GM18907 (cell line): ENCODE results near the gene HDAC11.

Experiments
- ATAC-seq: cut with Tn5 transposase; IDR thresholded peaks from one replicate; pipeline ENCODE4 v1.9.1; 2021; ENCODE audit warnings: mild to moderate bottlenecking, moderate library complexity; ENCODE audit not compliant: unreplicated experiment

Gene HDAC11

DNA sequence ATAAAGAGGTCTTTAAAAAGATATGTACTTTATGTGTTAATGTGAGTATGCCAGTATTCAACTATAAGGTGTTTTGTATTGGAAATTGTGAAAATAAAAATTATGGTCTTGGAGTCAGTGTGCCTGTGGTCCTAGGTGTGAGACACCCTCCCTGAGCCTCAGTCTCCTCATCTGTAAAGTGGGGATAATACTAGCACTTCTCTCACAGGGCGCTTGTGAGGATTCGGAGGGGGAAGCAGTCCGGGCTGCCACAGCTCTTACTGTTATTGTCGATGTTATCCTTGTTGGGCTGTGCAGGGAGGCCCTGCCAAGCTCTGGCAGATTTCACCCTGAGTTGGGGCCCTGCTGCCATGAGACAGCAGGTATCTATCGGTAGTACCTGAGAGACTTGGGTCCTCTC, 42.1 kb downstream of the HDAC11 start:
- ATAC-seq, result no peak

DNA sequence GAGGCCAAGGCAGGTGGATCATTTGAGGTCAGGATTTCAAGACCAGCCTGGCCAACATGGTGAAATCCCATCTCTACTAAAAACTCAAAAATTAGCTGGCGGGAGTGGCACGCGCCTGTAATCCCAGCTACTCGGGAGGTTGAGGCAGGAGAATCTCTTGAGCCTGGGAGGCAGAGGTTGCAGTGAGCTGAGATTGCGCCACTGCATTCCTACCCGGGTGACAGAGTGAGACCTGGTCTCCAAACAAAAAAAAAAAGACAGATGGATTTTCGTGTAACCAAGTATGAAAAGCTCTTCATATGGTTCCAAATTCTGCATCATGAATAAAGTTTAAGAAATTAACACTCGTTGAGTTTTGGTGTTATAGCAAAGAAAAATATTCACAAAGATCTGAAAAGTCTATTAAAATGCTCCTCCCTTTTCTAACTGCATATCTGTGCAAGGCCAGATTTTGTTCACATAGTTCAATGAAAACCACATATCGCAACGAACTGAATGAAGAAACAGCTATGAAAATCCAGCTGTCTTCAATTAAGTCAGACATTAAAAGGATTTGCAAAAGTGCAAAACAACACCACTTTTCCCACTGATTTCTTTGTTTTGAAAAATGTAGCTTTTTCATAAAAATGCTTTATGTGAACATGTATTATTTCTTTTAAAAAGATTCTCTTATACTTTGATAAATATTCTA, 45.0 kb downstream of the HDAC11 start:
- ATAC-seq, result no peak

DNA sequence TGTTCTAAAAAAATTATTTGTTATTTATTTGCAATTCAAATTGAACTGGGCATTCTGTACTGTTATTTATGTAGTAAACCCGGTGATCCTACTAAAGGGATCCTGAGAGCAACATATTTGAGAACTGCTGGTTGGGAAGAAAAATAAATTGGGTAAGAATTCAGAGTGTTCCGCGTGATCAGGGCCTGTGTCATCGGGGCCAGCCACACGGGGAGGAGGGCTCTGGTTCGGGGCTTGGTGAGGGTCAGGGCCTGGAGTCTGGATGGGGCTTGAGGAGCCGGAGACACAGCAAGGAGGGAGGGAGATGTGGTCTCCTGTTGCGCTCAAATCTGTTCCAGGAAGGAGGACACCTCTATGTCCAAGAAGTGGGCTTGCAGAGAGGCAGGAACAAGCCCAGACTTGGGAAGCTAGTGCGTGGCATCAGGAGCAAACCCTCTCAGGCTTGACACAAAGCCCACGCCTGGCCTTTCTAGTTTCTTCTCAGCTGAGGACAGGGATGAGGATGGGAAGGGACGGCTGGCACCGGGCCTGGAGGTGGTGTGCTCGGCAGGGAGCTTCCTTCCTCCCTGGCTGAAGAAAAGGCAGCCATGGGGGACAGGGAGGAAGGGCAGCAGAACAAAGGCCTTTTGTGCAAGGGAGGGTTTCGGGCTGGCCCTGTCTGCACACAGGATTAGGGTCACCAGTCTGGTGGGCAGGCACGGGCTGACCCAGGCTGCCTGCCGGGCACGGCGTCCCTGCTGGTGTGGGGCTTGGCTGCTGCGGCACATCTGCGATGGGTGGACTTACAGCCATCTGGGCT, 45.9 kb downstream of the HDAC11 start:
- no peak for ATAC-seq

DNA sequence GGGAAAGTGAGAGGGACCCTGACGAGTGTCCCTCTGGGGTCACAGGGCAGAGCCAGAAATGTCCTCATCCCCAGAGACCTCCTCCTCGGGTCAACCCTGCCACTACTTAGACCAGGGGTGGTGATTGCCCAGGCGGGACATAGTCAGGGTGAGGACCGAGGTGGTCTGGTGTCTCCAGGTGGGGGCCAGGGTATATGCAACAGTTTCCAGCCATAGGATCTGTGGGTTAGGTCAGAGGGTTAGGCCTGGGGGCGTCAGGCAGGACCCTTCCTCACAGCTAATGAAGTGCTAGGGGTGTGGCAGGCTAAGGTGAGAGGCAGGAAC, 46.5 kb downstream of the HDAC11 start:
- no peak for ATAC-seq

DNA sequence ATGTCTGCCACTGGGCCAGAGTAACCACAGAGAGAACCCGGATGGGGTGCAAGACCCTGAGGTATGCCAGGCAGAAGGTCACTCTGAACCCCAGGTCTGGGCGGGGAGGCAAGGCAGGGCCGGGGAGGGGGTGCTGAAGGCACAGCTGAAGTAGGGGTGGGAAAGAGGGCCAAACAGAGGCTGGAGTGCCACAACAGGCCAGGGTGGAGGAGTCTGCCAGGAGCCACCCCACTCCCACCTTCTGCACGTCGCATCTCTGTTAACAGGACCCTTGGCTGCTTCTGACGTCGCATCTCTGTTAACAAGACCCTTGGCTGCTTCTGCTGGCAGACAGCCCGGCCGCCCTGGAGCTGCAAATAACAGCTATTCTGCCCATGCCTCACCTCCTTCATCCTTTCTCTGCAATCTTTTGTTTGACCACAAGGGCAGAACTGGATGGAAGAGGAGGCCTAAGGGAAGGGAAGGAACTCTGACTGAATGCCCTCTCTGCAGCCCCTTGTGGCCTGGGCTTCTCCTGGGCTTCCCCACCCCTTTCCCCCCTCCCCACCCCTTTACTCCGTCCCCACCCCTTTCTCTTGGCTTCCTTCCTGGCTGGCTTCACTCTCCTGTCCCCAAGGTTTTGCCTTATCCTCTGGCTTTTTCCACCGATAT, 48.2 kb downstream of the HDAC11 start:
- ATAC-seq, result no peak

DNA sequence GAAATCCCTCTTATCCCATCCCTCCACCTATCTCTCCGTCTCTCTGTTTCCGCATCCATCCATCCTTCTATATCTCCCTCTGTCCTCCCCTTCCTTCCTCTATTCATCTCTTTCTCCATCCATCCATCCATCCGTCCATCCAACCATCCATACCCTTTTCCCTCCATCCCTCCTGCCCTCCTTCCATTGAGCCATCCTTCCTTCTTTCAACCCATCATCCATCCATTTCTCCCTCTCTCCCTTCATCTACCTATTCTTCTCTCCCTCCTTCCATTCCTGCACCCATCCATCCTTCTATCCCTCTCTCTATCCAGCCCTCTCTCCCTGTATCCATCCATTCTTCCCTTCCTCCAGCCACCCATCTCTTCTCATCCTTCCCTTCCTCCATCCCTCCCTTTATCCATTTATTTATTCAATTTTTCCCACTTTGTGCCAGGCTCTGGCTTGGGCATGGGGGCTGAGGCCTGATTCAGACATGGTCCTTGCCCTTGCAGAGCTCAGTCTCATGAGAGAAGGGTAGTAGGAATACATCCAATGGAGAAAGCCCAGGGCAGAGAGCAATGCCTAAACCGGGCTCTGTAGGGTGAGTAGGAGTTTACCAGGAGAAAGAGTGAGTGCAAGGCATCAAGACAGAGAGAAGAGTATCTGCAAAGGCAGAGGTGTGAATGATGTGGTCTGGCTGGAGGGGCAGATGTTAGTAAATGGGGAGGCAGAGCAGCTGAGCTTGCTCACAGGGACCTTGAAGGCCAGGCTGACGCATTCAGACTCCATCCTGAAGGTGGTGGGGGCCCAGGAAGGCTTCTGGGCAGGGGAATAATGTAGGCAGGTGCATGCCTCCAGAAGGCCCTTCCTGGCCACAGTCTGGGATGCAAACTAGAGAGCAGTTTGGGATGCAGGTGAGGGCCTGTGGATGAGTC, 49.3 kb downstream of the HDAC11 start:
- ATAC-seq, result no peak

DNA sequence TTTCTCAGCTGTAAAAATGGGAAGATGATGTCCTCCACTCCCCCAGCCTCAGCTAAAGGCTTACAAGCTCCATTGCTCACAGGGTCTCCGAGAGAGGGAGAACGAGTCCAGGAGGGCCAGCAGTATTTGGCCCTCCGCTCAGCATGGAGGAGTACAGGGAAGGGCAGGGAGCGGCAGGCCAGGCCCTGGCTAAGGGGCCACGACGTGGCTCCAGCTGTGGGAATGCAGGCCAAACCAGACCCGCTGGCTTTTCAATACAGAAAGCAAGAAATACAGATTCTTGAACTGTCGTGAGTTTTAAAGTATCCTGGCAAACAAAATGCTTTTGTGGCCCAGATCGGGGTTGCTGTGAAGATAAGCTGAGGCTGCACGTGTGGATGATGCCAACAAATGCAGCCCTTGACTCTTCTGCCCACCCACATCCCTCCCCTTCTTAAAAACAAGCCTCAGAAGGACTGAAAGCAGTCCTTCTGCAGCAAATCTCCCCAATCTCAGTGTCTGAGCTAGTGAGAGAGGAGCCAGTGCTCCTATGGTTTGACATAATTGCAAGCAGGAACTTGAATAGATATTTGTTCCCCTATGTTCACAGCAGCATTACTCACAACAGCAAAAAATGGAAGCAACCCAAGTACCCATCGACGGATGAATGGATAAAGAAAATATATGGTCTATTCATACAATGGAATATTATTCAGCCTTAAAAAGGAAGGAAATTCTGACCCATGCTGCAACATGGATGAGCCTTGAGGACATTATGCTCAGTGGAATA, 50.3 kb downstream of the HDAC11 start:
- ATAC-seq, result no peak

DNA sequence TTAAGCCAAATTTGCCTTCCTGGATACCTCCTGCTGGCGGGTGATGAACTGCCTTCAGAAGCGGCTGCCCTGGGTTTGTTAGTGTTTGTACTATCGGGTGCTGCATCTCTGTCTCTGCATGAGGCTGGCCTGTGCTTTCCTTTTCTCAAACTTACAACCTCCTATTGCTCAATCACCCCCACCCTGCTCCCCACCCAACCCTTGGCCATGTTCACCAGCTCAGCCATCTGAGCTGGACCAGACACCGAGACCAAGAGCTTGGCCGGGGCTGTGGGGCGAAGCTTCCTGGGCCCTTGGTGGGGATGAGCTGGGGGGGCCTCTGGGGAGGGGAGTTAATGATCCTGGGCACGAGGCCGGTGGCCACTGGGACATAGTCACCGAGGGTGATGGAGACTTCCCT, 52.0 kb downstream of the HDAC11 start:
- ATAC-seq, result no peak

DNA sequence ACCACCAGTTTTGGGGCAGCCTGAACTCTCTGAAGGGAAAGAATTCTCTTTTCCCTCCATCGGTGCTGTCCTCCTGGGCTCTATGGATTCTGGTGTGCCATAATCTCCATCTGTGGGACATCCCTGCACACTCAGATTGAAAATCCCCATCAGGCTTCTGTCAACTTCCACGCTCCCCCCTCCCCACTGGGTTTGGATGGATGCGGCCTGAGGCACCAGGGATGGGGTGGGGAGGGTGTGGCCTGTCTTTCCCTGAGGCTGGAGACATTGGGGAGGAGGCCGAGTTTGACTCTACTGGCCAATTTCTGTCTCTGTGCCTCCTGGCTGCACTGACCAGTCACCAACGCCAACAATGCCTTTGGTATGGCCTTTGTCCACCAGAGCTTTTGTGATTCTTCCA, 52.5 kb downstream of the HDAC11 start:
- ATAC-seq, result no peak

DNA sequence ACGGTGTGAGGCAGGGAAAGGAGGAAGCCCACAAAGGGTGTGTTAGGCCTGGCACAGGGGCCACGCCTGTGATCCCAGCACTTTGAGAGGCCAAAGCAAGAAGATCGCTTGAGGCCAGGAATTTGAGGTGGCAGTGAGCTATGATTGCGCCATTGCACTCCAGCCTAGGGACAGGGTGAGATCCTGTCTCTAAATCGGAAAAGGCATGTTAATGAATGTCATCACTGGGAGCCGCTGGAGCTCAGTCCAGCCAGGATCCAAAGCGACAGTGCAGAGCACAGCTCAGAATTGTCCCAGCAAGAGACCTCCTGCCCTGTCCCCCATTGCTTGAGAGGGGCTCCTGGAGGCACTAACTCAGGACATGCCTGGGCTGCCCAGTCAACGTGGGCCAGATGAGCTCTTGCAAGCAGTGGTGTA, 53.8 kb downstream of the HDAC11 start:
- ATAC-seq, result no peak

DNA sequence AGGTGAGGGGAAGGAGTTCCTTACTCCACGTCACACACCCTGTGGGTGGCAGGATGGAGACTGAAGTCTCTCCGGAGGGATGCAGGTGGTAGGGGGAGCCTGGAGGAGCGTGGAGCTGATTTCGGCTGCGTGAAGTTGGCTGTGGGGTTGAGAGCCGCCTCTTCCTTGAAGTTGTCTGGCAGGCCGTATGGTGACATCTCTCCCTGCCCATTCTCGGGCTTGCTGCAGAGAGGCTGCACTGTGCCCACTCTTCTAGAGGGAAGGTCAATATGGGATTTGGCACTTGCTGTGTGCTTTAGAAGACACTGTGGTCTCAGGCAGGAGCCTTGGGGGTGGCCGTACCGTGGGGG, 55.4 kb downstream of the HDAC11 start:
- ATAC-seq, result no peak

DNA sequence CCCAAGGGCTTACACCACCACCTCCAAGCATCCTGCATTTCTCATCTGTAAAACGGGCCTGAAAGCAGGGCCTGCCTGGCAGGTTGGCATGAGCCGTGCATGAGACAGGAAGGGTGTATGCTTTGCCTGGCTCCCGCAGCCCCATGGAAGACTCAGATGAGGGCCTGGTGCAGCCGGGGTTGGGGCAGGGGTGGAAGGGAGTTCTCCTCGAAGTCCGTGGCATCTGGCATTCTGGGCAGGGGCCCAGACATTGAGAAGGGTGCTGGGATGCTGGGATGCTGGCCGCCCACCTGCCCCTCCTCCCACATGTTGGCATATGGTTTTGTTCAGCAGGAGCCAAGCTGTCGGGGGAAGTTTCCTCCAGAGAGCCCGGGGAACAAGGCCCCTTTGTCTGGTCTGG, 55.8 kb downstream of the HDAC11 start:
- ATAC-seq, result no peak

DNA sequence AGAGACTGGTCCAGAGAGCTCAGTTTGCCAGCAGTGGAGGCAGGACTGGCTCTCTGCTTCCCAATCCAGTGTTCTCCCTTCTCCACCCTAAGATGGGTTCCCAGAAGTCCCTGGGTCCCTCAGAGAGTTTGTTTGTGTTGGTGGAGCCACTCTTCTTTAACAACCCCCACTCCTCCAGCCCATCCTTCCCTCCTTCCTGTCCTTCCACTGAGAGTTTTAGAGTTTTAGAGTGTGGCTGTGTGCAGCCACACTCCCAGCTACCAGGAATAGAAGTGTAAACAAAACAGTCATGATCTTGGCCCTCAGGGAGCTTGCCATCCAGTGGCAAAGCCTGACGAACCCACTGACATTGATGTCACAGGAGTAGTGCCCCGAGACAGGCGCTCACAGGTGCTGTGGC, 56.3 kb downstream of the HDAC11 start:
- ATAC-seq, result no peak

DNA sequence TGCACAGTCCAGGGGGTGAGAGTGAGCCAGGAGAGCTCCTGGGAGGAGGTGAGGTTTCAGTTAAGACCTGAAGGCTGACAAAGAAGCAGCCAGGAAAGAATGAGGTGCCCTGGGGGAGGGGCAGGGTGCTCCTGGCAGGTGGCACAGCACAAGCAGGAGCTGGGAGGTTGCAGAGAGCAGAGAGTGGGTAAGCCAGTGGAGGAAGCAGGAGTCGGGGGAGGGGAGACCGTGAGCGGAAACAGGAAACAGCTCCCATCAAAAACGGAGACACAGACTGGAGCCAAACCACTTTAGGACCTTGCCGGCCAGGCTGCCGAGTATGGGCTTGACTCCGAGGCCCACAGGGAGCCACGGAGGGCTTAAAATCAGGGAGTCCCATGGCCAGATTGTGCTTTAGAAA, 56.7 kb downstream of the HDAC11 start:
- no peak for ATAC-seq

DNA sequence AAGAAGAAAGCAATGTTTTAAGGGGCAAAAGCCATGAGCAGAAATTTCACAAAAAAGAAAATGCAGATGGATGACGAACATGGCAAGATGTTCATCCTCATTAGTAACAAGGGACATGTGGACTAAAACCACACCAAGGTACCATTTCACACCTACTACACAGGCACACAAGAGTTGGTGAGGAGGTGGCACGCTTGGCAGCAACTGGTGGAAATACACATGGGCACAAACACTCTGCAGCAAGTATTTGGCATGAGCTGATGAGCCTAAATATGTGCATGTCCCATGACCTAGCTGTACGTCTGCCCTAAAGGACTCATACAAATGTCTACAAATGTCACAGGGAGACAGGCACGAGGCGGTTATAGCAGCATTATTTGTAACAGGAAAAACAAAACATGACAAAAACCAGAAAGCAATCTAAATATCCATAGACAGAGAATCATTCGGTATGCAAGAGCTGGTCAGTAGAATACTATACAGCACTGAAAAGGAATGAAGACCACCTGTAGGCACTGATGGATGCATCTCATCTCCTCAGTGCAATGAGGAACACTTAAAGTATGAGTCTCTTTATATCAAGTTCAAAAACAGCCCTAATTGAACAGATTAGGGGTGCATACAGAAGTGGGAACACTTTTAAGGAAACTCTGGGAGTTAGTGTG, 57.3 kb downstream of the HDAC11 start:
- no peak for ATAC-seq

DNA sequence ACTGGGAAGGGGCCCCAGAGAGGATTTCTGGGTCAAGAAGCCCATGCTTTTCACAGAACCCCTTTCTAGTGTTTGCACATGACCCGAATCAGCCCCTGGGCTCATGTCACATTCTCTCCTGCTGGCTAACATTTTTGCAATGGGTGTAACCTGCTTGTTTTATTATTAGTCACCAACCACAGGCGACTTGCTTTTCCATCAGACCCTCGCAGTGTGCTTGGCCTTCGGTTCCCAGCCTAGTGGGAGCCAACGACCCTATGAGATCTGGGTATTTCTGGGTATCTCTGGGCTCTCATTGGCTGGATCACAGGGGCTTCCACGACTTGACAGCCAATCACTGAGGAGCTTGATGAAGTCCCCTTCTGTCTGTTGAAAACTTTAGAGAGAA, 57.8 kb downstream of the HDAC11 start:
- ATAC-seq, result no peak

DNA sequence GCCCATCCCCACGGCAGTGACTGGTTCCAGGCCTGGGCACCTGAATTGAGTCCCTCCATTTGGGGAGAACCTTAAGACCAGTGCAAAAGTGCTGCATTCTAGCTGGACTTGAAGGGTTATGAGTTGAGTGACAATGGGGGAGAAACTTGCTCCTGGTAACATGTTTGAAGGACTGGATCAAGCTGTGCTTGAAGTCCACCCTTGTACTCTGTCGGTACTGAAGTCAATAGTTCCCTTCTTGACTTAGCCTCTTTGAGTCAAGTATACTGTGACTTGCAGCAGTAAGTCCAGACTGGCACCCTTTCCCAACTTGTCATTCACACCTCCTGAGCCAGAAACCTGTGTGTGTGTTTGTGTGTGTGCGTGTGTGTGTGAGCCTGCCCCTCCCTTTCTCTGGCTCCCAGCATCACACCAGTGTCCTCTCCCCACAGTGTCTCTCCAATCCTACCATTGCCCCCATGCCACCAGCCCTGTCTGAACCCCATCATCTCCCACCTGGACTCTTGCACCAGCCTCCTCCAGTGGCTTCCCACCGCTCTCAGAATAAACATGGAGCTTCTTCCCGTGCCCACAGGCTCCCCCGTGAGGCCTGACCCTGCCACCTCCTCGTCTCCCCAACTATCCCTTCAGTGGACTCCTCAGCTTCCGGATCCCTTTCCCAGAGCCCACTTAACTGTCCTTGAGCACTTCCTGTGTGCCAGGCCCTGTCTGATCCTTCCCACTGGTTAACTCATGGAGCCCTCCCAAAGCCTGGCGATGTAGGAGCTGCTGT, 58.6 kb downstream of the HDAC11 start:
- no peak for ATAC-seq

DNA sequence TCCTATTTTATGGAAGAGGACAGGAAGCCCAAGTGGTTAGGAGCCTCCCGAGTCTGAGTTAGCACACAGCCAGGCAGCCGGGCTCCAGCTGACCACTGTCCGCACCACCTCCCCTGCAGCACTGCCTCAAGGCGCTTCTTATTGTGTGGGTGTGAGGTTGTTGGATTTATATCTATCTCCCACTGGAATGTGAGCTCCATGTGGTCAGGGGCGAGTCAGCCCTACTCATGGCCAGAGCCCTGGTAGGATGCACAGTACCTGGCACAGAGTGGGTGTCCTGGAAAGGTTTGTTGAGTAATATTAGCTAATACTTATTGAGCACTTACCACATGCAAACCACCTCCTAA, 59.2 kb downstream of the HDAC11 start:
- no peak for ATAC-seq

DNA sequence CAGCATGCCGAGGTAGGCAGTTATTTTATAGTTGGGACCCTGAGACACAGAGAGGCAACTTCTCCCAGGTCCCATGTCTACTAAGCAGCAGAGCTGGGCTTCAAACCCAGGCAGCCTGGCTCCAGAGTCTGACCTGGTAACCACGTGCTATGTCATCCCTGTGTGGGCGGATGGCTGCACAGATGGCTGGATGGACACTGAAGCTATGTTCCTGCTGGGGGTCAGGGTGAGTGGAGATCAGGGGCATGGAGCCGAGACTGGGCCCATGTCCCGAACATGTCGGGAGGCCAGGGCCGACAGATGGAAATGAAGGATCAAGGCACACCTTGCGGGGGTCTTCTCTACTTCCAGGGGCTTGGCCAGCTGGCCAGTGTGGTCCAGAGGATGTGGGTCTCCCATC, 59.6 kb downstream of the HDAC11 start:
- no peak for ATAC-seq
